HL-60 (cell line): ENCODE measurements around the gene CBLC.

Source experiments
- CTCF ChIP-seq: IDR thresholded peaks from one replicate; pipeline ENCODE4 v1.5.1; 2011; ENCODE audit warnings: low read length, control low read depth, inconsistent platforms; ENCODE audit not compliant: insufficient read depth
- GABPA ChIP-seq: IDR thresholded peaks from 2 replicates; pipeline ENCODE4 v1.6.1; 2012; ENCODE audit warnings: low read depth
- POLR2AphosphoS5 ChIP-seq: IDR thresholded peaks from 2 replicates; pipeline ENCODE4 v1.6.1; 2012; ENCODE audit warnings: low read depth
- REST ChIP-seq: IDR thresholded peaks from 2 replicates; pipeline ENCODE4 v1.6.1; 2012; ENCODE audit warnings: low read depth; ENCODE audit not compliant: insufficient replicate concordance

GRCh38 chr19:44792281-44792680, 14.6 kb downstream of the CBLC start:
- TF ChIP-seq CTCF (no peak), GABPA (no peak), POLR2AphosphoS5 (no peak), REST (no peak)
